Activated naive CD4-positive, alpha-beta T cell treated with Interleukin-2 at 50 U/mL for 16 hours (primary cell): ENCODE measurements around the gene EXT2.

ENCODE experiments used
- DNase-seq: peaks from one replicate; pipeline ENCODE4 v3.0.0-alpha.2; 2020

Gene EXT2

DNA sequence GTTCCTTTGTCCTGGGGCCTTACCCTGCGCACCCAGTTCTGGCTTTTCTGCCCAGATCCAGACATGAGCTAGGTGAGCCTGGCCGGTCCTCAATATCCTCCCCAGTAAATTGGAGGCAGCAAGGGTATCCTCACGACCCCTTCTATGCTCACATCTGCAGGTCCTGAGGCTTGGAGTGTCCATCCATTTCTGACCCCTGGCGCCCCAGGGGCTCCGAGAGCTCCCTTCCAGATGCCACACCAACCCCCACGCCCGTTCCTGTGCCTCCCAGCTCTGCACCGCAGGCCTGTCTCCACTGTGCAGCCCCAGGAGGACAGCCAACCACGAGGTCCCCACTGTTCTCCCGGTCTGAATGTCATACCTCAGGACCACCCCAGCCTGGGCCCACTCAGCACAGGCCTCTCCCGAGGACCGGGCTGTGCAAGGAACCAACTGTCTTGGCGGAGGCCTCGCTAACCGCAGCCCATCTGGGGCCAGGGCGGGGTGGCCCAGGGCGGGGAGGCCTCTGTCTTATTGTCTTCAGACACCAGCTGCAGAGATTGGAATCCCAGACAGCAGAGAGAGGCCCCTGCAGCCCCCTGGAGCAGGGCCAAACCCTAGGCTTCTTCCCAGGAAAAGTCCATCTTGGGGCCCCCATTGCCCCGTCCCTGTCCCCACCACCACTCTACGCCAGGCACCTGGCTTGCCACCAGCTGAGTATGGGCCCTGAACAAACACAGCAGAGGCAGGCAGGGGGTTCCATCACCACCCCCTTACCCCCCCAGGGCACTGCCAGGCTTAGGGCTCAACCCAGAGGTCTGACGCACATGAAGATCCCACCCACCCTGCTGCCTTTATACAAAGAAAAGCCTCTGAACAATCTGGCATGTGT lies 175.2 kb downstream of the EXT2 start:
- DNase-seq, result no peak

DNA sequence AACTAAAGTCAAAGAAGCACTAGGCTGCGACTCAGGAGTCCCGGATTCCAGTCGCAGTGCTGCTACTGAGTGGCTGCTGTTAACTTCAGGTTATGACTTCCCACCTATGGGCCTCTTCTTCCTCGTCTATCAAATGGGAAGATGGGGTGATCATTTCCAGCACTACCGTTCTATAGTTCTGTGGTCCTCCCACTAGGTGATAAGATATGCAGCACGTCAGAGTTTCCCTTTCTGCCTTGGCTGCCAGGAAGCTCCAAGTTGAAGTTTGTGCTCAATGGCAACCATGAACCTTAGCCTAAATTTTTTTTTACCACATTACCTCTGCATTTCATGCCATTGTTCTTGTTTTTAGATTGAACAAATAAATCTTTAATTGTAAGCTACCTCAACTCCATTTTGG lies 175.8 kb downstream of the EXT2 start:
- DNase-seq, result no peak

DNA sequence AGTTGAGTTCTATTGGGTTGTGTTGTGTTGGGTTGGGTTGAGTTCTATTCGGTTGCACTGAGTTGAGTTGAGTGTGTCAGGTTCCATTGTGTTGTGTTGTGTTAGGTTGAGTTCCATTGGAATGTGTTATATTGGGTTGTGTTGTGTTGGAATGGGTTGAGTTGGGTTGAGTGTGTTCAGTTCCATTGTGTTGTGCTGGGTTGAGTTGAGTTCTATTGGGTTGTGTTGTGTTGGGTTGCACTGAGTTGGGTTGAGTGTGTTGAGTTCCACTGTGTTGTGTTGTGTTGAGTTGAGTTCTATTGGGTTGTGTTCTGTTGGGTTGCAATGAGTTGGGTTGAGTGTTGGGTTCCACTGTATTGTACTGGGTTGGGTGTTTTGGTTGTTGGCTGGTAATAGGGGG lies 178.9 kb downstream of the EXT2 start:
- DNase-seq, result no peak

DNA sequence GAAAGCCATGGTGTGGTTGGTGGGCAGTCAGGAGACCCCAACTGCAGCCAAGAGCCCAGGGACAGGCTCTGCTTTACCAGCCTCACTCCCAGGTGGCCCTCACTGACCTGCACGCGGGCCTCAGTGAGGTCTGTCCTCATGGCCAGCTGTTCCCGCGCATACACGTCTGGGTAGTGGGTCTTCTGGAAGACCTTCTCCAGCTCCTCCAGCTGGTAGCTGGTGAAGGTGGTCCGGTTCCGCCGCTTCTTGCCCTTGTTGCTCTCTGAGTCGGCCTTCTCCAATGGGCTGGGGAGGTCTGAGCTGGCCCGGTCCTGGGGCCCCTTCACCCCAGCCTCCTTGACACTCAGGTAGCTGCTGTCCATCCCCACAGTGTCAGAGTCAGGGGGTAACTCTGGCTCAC lies 179.8 kb downstream of the EXT2 start:
- DNase-seq, result no peak

- DNase-seq, result no peak
These were observed 180.6 kb downstream of the EXT2 start for GRCh38 chr11:44275961-44276550.

DNA sequence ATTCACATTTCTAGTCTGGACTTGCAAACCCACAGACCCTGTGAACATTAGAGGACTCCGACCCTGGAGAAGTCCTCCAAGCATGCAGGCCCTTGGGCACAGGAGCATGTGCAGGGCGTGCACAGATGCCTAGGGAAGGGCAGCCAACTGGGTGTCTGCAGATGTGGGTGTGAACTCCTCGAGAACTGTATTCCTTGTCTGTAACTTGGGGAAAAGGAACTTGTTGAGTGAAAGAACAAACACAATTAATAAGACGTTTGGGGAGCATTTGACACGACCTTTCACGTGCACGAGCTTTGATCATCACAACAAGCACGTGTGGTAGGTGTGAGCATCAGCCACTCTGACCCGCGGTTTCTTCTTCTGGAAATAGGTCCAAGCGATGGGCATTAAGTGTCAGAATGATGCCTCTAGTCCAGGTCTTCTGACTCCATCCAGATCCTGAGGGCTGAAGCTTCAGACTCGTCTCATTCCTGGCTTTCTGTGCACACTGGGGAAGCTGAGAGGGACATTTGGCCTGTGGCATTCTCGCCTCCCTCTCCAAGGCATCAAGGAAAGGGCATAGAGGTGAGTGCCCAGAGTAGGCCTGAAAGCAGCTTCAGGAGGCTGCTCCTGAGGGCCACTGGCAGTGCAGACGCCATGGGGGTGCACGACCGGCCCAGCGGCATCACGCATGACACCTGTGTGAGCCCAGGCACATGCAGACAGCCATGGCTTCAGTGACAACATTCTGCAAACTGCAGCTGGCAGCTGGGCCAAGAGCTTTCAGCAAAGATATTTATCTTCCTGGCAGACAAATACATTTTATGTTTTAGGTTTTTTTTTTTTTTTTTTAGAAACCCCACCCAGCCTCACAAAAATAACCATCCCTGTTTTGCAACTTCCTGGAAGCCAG lies 182.0 kb downstream of the EXT2 start:
- DNase-seq, result no peak

DNA sequence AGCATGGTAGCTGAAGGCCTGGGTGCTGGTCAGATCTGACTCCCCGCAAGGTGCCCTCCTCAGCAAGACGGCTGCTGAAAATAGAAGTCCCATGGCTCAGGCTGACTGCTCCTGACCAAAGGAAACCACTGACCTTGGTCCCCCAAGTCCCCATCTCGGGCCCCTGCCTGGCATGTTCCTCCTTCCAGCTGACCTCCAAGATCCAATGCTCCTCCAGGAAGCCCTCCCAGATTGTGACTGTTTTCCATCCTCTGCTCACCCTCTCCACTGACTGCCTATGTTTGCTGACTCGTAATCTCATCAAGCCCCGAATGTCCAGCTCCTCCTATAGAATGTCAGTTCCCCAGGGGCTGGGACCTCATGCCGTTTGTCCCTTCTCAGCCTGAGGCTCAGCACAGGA lies 184.0 kb downstream of the EXT2 start:
- no peak for DNase-seq

- no peak for DNase-seq
These were observed 184.8 kb downstream of the EXT2 start for GRCh38 chr11:44280257-44280656.

- no peak for DNase-seq
These were observed 185.7 kb downstream of the EXT2 start for GRCh38 chr11:44281151-44281550.

GRCh38 chr11:44282620-44283019 lies 187.1 kb downstream of the EXT2 start:
- DNase-seq, result no peak

DNA sequence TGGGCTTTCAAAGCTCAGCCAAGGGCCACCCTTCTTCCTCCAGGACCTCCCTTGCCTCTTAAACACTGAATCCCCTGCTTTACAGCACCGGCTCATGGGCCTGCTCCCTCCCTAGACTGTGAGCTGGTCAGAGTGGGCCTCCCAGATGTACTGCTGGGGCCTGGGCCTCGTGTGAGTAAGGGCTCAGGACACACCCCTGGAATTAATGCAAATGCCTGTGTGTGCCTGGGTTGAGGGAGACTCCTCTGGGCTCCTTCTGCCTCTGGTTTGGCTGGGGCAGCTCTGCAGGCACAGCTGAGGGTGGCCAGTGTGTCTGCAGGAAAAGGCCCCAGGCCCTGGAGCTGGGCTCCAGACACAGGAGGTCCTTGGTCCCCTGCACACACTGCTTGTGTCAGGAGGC lies 190.3 kb downstream of the EXT2 start:
- DNase-seq, result no peak

- DNase-seq, result peak; percentile 55
These were observed 190.9 kb downstream of the EXT2 start for GRCh38 chr11:44286268-44286880.

GRCh38 chr11:44286911-44287310 lies 191.4 kb downstream of the EXT2 start:
- DNase-seq, result no peak

- DNase-seq, result no peak
These were observed 192.7 kb downstream of the EXT2 start for GRCh38 chr11:44288133-44288526.

GRCh38 chr11:44290208-44290607 lies 194.7 kb downstream of the EXT2 start:
- no peak for DNase-seq
